PC-3 (cell line): ENCODE data around the gene RNF166.

Source experiments
- EZH2 ChIP-seq: fragments of 300-600 bp; sonication (generic); IDR thresholded peaks from one replicate; pipeline ENCODE4 v1.6.1; 2017; ENCODE audit warnings: antibody characterized with exemption, mild to moderate bottlenecking, low read length; ENCODE audit not compliant: unreplicated experiment
- TF ChIP-seq, protein P1 (sequence below): fragments of 300-600 bp; sonication (generic); conservative IDR thresholded peaks from 2 replicates; pipeline ENCODE4 v1.5.1; 2017; ENCODE audit warnings: antibody characterized with exemption, low read depth, mild to moderate bottlenecking, low read length

DNA sequence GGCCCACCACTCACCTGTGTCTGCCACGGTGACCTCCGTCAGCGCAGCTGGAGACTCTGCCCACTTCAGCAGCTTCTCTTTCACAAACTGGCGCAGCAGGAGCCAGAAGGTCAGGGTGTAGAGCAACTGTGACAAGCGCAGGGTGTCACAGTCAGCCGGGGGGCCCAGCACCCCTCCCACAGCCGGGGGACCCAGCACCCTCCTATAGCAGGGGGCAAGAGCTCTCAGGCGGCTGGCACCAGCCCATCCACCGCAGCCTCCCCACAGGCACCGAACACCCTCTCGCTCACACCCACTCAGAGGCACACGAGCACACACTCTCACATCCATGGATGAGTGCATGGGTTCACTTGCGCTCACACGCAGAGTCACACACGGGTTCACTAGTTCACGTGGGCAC, 28.9 kb upstream of the RNF166 start:
- TF ChIP-seq, protein P1, sequence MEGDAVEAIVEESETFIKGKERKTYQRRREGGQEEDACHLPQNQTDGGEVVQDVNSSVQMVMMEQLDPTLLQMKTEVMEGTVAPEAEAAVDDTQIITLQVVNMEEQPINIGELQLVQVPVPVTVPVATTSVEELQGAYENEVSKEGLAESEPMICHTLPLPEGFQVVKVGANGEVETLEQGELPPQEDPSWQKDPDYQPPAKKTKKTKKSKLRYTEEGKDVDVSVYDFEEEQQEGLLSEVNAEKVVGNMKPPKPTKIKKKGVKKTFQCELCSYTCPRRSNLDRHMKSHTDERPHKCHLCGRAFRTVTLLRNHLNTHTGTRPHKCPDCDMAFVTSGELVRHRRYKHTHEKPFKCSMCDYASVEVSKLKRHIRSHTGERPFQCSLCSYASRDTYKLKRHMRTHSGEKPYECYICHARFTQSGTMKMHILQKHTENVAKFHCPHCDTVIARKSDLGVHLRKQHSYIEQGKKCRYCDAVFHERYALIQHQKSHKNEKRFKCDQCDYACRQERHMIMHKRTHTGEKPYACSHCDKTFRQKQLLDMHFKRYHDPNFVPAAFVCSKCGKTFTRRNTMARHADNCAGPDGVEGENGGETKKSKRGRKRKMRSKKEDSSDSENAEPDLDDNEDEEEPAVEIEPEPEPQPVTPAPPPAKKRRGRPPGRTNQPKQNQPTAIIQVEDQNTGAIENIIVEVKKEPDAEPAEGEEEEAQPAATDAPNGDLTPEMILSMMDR, result no peak
- no peak for TF ChIP-seq EZH2
